Trophoblast cell (in vitro differentiated cells and primary cell): ENCODE data around the gene SPTLC1.
"Not testable (repeated sequence)": the region's sequence is repeated elsewhere in the genome, so short reads cannot be mapped to it uniquely, and the experiment has no call there.

Experiments used
- DNase-seq, 2 donors: peaks; one replicate each; pipeline ENCODE4 v3.0.0-alpha.2; 2016
- H2AFZ ChIP-seq: 2 replicates; pipeline ENCODE4 v1.6.1; 2013; ENCODE audit warnings: low read length, moderate library complexity, mild to moderate bottlenecking; ENCODE audit not compliant: insufficient read depth, poor library complexity
- H2AK5ac ChIP-seq: 2 replicates; pipeline ENCODE4 v1.6.1; 2013; ENCODE audit warnings: mild to moderate bottlenecking, low read length
- H2BK120ac ChIP-seq: 2 replicates; pipeline ENCODE4 v1.6.1; 2013; ENCODE audit warnings: low read length, mild to moderate bottlenecking, moderate library complexity; ENCODE audit not compliant: insufficient read depth, poor library complexity
- H2BK12ac ChIP-seq: 2 replicates; pipeline ENCODE4 v1.6.1; 2013; ENCODE audit warnings: mild to moderate bottlenecking, low read length, moderate library complexity
- H2BK5ac ChIP-seq: 2 replicates; pipeline ENCODE4 v1.6.1; 2013; ENCODE audit warnings: low read length, low read depth, moderate library complexity, mild to moderate bottlenecking; ENCODE audit not compliant: poor library complexity
- H3K14ac ChIP-seq: 2 replicates; pipeline ENCODE4 v1.6.1; 2013; ENCODE audit warnings: mild to moderate bottlenecking, low read length
- H3K18ac ChIP-seq: 2 replicates; pipeline ENCODE4 v1.6.1; 2013; ENCODE audit warnings: mild to moderate bottlenecking, low read length
- H3K23ac ChIP-seq: 2 replicates; pipeline ENCODE4 v1.6.1; 2013; ENCODE audit warnings: low read length
- H3K27ac ChIP-seq: 2 replicates; pipeline ENCODE4 v1.5.1; 2013; ENCODE audit warnings: low read depth, mild to moderate bottlenecking, inconsistent platforms, low read length, moderate library complexity
- H3K27me3 ChIP-seq: 2 replicates; pipeline ENCODE4 v1.6.1; 2013; ENCODE audit warnings: inconsistent platforms, mild to moderate bottlenecking, low read length, moderate library complexity; ENCODE audit not compliant: insufficient read depth
- H3K36me3 ChIP-seq, 2 experiments: 1 replicate in 1 of 2; 2 replicates in 1 of 2; pipeline ENCODE4 v1.6.1; 2013; ENCODE audit warnings: low read length in 2 of 2, mild to moderate bottlenecking in 2 of 2, moderate library complexity in 1 of 2; ENCODE audit not compliant: insufficient read depth in 2 of 2, control insufficient read depth in 1 of 2
- H3K4ac ChIP-seq: 2 replicates; pipeline ENCODE4 v1.6.1; 2013; ENCODE audit warnings: low read depth, mild to moderate bottlenecking, low read length, moderate library complexity
- H3K4me1 ChIP-seq, 2 experiments: 1 replicate in 1 of 2; 2 replicates in 1 of 2; pipeline ENCODE4 v1.6.1; 2013; ENCODE audit warnings: low read length in 2 of 2, mild to moderate bottlenecking in 2 of 2, moderate library complexity in 1 of 2; ENCODE audit not compliant: insufficient read depth in 2 of 2, control insufficient read depth in 1 of 2
- H3K4me2 ChIP-seq: 2 replicates; pipeline ENCODE4 v1.6.1; 2013; ENCODE audit warnings: inconsistent platforms, mild to moderate bottlenecking, low read length, moderate library complexity
- H3K4me3 ChIP-seq: 2 replicates; pipeline ENCODE4 v1.5.1; 2013; ENCODE audit warnings: mild to moderate bottlenecking, low read depth, low read length, inconsistent platforms
- H3K79me1 ChIP-seq: one replicate; pipeline ENCODE4 v1.6.1; 2013; ENCODE audit warnings: low read length
- H3K79me2 ChIP-seq: 2 replicates; pipeline ENCODE4 v1.6.1; 2013; ENCODE audit warnings: low read length, mild to moderate bottlenecking; ENCODE audit not compliant: control insufficient read depth, insufficient read depth, poor library complexity
- H3K9ac ChIP-seq: 2 replicates; pipeline ENCODE4 v1.6.1; 2013; ENCODE audit warnings: mild to moderate bottlenecking, low read length
- H3K9me3 ChIP-seq: 2 replicates; pipeline ENCODE4 v1.6.1; 2013; ENCODE audit warnings: low read depth, mild to moderate bottlenecking, control low read depth, inconsistent platforms, low read length; ENCODE audit not compliant: insufficient read depth
- H4K12ac ChIP-seq: 2 replicates; pipeline ENCODE4 v1.6.1; 2013; ENCODE audit warnings: low read depth, mild to moderate bottlenecking, low read length, moderate library complexity
- H4K8ac ChIP-seq: 2 replicates; pipeline ENCODE4 v1.6.1; 2013; ENCODE audit warnings: low read depth, mild to moderate bottlenecking, low read length, moderate library complexity
- H4K91ac ChIP-seq: one replicate; pipeline ENCODE4 v1.6.1; 2013; ENCODE audit warnings: low read depth, mild to moderate bottlenecking, low read length, moderate library complexity
- WGBS: extraction: QIAGEN DNeasy Blood & Tissue Kit; methylation state at CpG from one replicate; pipeline ENCODE4 v1.1.7; 2013; ENCODE audit warnings: missing lambda C conversion rate; ENCODE audit not compliant: insufficient read length, insufficient coverage; ENCODE audit errors: extremely low coverage; 5-methylcytosine and 5-hydroxymethylcytosine counted together

SPTLC1 gene

DNA sequence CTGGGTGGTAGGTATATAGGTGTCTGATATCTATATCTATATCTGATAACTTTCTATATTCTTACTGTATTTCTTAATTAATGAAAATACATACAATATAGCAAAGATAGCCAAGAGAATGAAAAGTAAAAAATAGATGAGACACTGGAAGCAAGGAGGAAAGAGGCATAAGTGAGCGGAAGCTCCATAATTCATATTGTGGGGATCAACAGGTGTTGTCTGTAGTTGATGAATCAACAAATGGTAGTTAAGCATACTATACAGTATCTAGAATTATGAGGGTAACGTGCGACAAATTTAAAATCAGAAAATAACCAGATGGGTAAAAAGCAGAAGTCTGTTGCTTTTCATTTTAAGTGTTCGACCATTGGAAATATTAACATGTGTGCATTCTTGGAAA, 7.1 kb downstream of the SPTLC1 start:
- H3K14ac ChIP-seq: no peak overlapping the region
- no peak overlapping the region for H3K18ac ChIP-seq
- no peaks in the 10 kb centered on the region for H3K79me2 ChIP-seq

DNA sequence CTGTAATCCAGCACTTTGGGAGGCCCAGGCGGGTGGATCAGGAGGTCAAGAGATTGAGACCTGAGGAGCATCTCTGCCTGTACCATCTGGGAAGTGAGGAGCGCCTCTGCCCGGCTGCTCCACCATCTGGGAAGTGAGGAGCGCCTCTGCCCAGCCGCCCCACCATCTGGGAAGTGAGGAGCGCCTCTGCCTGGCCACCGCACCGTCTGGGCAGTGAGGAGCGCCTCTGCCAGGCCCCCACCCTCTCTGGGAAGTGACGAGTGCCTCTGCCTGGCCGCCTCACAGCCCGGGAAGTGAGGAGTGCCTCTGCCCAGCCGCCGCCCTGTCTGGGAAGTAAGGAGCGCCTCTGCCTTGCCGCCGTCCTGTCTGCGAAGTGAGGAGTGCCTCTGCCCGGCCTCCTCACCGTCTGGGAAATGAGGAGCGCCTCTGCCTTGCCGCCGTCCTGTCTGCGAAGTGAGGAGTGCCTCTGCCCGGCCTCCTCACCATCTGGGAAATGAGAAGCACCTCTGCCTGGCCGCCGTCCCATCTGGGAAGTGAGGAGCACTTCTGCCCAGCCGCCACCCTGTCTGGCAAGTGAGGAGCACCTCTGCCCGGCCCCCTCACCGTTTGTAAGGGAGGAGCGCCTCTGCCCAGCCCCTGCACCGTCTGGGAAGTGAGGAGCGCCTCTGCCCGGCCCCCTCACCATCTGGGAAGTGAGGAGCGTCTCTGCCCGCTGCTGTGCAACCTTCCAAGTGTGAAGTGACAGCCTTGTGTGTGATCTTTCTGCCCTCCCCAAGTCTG, 9.6 kb downstream of the SPTLC1 start:
- H3K4me1 ChIP-seq, H4K8ac ChIP-seq, H3K4me2 ChIP-seq, DNase-seq, H4K12ac ChIP-seq, H3K4ac ChIP-seq, H3K79me1 ChIP-seq, H3K23ac ChIP-seq, H2BK12ac ChIP-seq, H2AFZ ChIP-seq, H2BK5ac ChIP-seq, H2AK5ac ChIP-seq, H3K27me3 ChIP-seq, H3K79me2 ChIP-seq, H3K27ac ChIP-seq, H3K9me3 ChIP-seq, H3K14ac ChIP-seq, H3K18ac ChIP-seq, H3K9ac ChIP-seq, H3K4me3 ChIP-seq, H4K91ac ChIP-seq, H2BK120ac ChIP-seq: not testable (repeated sequence)
- peaks cover 27 to 32% of the 10 kb centered on the region in 2 experiments for H3K36me3 ChIP-seq
- no CpG with 5 or more reads among the region's 36 CpGs for WGBS

More for the DNA sequence above, 7.1 kb downstream of the SPTLC1 start:
- no peak overlapping the region for H3K4ac ChIP-seq
- no peak overlapping the region for H3K9ac ChIP-seq
- no peak overlapping the region for H2BK120ac ChIP-seq
- H2BK12ac ChIP-seq: no peak overlapping the region
- no peaks in the 10 kb centered on the region for H3K27me3 ChIP-seq
- H3K4me1 ChIP-seq: no peaks in the 10 kb centered on the region
- H2AFZ ChIP-seq: no peak overlapping the region
- H4K12ac ChIP-seq: no peak overlapping the region
- H3K4me3 ChIP-seq: no peak overlapping the region
- no peak overlapping the region for H4K91ac ChIP-seq
- WGBS: no CpG with 5 or more reads among the region's 4 CpGs
- H2AK5ac ChIP-seq: no peak overlapping the region
- H3K4me2 ChIP-seq: no peak overlapping the region
- no peak overlapping the region for H3K27ac ChIP-seq
- no peak overlapping the region for H4K8ac ChIP-seq
- H3K79me1 ChIP-seq: no peaks in the 10 kb centered on the region
- peaks cover 5% of the 10 kb centered on the region for H3K9me3 ChIP-seq
- no peak overlapping the region for H2BK5ac ChIP-seq
- H3K23ac ChIP-seq: no peak overlapping the region
- no peak for DNase-seq
- H3K36me3 ChIP-seq: peaks cover 26 to 32% of the 10 kb centered on the region in 2 experiments

DNA sequence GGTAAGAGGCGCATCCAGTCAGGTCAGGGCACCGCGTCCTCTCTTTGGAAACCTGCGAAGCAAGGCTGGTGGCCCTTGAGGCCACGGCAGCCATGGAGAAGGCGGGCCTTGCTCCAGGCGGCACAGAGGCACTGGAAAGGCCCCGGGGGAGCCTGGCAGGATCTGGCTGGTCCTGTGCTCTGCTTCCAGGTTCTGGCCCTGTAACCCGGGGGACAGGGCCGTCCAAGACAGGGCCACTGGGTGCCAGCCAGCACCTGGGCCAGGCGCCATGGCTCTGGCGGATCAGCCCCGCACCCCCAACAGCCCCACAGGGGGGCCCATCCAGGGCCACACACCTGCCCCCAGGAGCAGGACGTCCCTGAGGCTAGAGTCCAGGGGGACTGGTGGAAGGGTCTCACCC, 11.6 kb downstream of the SPTLC1 start:
- not testable (repeated sequence) for H3K4me2 ChIP-seq, DNase-seq, H4K8ac ChIP-seq, H3K4me3 ChIP-seq, H2AFZ ChIP-seq, H3K27ac ChIP-seq, H3K9me3 ChIP-seq, H2BK120ac ChIP-seq, H3K27me3 ChIP-seq, H3K79me1 ChIP-seq, H3K23ac ChIP-seq, H4K12ac ChIP-seq, H3K9ac ChIP-seq, H3K18ac ChIP-seq, H2BK5ac ChIP-seq, H2BK12ac ChIP-seq, H3K79me2 ChIP-seq, H3K4ac ChIP-seq, H3K14ac ChIP-seq, H3K4me1 ChIP-seq, H2AK5ac ChIP-seq, H4K91ac ChIP-seq
- no CpG with 5 or more reads among the region's 14 CpGs for WGBS
- peaks cover 28 to 29% of the 10 kb centered on the region in 2 experiments for H3K36me3 ChIP-seq

DNA sequence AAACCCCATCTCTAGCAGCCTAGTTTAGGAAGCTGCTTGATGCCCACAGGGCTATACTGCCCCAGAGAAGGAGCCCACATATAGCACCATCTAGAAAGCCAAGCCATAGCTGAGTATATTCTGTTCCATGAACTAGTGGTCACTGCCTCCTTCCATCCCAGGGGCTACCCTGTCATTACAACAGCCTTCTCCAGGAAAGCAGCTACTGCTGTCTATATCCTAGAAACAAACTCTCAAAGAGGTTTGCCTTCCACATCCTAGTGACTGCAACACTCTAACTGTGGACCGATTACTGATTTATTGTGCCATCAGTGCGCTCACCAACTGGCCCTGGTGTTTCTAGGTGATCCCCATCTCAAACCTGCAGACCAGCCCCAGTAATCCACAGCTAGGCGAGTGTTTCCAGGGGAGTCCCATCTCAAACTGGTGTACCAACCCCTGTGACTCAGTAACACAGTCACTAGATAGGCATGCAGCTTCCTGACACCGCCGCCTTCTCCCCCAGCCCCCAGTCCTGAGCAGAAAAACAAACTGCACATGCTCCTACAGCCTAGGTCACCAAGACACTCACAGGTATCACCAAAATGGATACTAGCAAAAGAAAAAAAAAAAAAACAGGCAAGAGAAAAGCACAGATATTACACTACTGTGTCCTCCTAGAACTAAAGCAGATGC, 14.8 kb downstream of the SPTLC1 start:
- no peaks in the 10 kb centered on the region for H3K79me1 ChIP-seq
- no peaks in the 10 kb centered on the region for H3K79me2 ChIP-seq
- peak; percentile 51 to 71 for DNase-seq
- H3K4ac ChIP-seq: no peak overlapping the region
- no peak overlapping the region for H4K12ac ChIP-seq
- no peak overlapping the region for H3K4me3 ChIP-seq
- WGBS: no CpG with 5 or more reads among the region's 5 CpGs
- no peak overlapping the region for H4K8ac ChIP-seq
- H2AK5ac ChIP-seq: no peak overlapping the region
- peaks cover 6 to 10% of the 10 kb centered on the region in 2 experiments for H3K4me1 ChIP-seq
- H2AFZ ChIP-seq: no peak overlapping the region
- H3K4me2 ChIP-seq: peak overlapping the region; percentile 36
- H2BK120ac ChIP-seq: peak overlapping the region; percentile 20
- no peak overlapping the region for H3K27ac ChIP-seq
- peak overlapping the region; percentile 49 for H4K91ac ChIP-seq
- no peak overlapping the region for H3K18ac ChIP-seq
- no peak overlapping the region for H3K9ac ChIP-seq
- H3K14ac ChIP-seq: no peak overlapping the region
- no peaks in the 10 kb centered on the region for H3K27me3 ChIP-seq
- no peak overlapping the region for H2BK12ac ChIP-seq
- H3K9me3 ChIP-seq: peaks cover 3% of the 10 kb centered on the region
- peaks cover 17 to 21% of the 10 kb centered on the region in 2 experiments for H3K36me3 ChIP-seq
- no peak overlapping the region for H3K23ac ChIP-seq
- no peak overlapping the region for H2BK5ac ChIP-seq
